ENCODE data around the gene INHBA.

GRCh38 chr7:41720046-41720445, 17.2 kb upstream of the INHBA start:
- TF ChIP-seq, protein P1, sequence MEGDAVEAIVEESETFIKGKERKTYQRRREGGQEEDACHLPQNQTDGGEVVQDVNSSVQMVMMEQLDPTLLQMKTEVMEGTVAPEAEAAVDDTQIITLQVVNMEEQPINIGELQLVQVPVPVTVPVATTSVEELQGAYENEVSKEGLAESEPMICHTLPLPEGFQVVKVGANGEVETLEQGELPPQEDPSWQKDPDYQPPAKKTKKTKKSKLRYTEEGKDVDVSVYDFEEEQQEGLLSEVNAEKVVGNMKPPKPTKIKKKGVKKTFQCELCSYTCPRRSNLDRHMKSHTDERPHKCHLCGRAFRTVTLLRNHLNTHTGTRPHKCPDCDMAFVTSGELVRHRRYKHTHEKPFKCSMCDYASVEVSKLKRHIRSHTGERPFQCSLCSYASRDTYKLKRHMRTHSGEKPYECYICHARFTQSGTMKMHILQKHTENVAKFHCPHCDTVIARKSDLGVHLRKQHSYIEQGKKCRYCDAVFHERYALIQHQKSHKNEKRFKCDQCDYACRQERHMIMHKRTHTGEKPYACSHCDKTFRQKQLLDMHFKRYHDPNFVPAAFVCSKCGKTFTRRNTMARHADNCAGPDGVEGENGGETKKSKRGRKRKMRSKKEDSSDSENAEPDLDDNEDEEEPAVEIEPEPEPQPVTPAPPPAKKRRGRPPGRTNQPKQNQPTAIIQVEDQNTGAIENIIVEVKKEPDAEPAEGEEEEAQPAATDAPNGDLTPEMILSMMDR (conservative IDR thresholded peaks at IDR 0.05), result no peak
- no peak for TF ChIP-seq ZFX (IDR thresholded peaks at IDR 0.05)

All from C4-2B (cell line).